ENCODE results near the gene KRTAP29-1.
"Not testable (repeated sequence)": the region's sequence is repeated elsewhere in the genome, so short reads cannot be mapped to it uniquely, and the experiment has no call there.

KRTAP29-1 gene

DNA sequence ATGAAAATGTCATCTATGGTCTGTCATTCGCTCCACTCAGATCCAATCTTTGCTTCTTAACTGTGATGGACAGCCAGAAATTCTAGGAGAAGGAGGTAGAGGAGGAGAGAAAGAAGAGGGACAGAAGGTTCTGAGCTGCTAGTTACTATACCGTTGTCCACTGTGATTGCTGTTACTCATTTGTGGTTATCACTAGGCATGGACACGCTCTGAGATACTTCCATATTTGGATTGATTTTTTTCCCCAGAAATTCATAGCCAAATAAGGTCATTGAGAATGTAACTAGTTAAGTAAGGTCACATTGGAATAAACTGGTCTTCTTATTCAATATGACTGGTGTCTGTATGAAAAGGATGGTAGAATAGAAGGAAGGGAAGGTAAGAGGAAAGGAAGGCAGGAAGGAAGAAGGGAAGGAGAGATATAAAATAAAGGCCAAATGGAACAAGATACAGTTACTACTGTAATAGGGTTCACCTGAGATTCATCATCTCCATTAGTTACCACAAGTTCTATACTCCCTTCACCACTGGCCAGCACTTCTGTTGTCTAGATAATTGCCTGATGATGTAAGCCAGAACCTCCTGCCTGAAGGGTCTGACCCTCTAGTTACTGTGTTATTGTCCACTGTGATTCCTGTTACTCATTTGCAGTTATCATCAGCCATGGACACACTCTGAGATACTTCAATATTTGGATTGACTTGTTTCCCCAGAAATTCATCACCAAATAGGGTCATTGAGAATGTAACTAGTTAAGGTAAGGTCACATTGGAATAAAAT is 24.3 kb downstream of the KRTAP29-1 start:
- TF ChIP-seq EGR1 (IDR thresholded peaks at IDR 0.05) (no peak), FOXM1 (IDR thresholded peaks at IDR 0.05; ENCODE audit: borderline replicate concordance, low read depth) (no peak), TAF1 (IDR thresholded peaks at IDR 0.05; ENCODE audit: low read depth) (no peak), ZBTB7A (IDR thresholded peaks at IDR 0.05; ENCODE audit: low read depth) (no peak)

DNA sequence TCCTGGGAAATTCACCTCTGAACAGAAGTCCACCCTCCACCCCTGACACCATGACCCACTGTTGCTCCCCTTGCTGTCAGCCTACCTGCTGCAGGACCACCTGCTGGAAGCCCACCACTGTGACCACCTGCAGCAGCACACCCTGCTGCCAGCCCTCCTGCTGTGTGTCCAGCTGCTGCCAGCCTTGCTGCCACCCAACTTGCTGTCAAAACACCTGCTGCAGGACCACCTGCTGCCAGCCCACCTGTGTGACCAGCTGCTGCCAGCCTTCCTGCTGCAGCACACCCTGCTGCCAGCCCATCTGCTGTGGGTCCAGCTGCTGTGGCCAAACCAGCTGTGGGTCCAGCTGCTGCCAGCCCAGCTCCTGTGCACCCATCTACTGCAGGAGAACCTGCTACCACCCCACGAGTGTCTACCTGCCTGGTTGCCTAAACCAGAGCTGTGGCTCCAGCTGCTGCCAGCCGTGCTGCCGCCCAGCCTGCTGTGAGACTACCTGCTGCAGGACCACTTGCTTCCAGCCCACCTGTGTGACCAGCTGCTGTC is 26.9 kb downstream of the KRTAP29-1 start, which contains the start of gene KRTAP9-7:
Gene KRTAP9-7 (plus strand): TSS at position 51 of the 543 bp plus-strand sequence. CDS start 0 bp downstream, at position 51.
- TF ChIP-seq FOXM1 (IDR thresholded peaks at IDR 0.05; ENCODE audit: borderline replicate concordance, low read depth); RAD21 (IDR thresholded peaks at IDR 0.05; ENCODE audit: low read depth); NFIC (IDR thresholded peaks at IDR 0.05): not testable (repeated sequence)

- TF ChIP-seq CEBPB (IDR thresholded peaks at IDR 0.05) (no peak), TAF1 (IDR thresholded peaks at IDR 0.05; ENCODE audit: low read depth) (no peak), TEAD4 (IDR thresholded peaks at IDR 0.05) (no peak), CREB1 (IDR thresholded peaks at IDR 0.05; ENCODE audit: low read depth) (no peak), FOXM1 (IDR thresholded peaks at IDR 0.05; ENCODE audit: borderline replicate concordance, low read depth) (no peak), ZBTB7A (IDR thresholded peaks at IDR 0.05; ENCODE audit: low read depth) (no peak)
Measured at GRCh38 chr17:41271858-41272257, 30.8 kb downstream of the KRTAP29-1 start.

DNA sequence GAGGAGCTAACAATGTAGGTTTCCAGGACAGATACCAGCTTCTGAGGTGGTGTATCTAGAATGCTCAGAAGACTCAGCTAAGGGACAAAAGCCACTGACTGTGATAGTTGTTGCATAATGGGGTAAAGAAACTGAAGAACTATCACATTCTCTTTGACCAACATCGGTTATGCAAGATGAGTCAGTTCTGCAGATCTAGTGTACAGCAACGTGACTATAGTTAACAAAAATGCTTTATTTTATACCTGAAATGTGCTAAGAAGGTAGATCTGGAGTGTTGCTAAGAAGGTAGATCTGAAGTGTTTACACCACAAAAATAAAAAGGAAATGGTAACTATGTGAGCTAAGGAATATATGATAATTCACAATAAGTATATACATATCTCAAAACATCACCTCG is 34.9 kb downstream of the KRTAP29-1 start:
- no peak for TF ChIP-seq CEBPB (IDR thresholded peaks at IDR 0.05)
- no peak for TF ChIP-seq TAF1 (IDR thresholded peaks at IDR 0.05; ENCODE audit: low read depth)
- TF ChIP-seq YY1 (IDR thresholded peaks at IDR 0.05; ENCODE audit: low read depth), result no peak
- no peak for TF ChIP-seq USF1 (IDR thresholded peaks at IDR 0.05)
- no peak for TF ChIP-seq EP300 (IDR thresholded peaks at IDR 0.05; ENCODE audit: borderline replicate concordance)
- no peak for TF ChIP-seq NFIC (IDR thresholded peaks at IDR 0.05)
- TF ChIP-seq, protein P1, sequence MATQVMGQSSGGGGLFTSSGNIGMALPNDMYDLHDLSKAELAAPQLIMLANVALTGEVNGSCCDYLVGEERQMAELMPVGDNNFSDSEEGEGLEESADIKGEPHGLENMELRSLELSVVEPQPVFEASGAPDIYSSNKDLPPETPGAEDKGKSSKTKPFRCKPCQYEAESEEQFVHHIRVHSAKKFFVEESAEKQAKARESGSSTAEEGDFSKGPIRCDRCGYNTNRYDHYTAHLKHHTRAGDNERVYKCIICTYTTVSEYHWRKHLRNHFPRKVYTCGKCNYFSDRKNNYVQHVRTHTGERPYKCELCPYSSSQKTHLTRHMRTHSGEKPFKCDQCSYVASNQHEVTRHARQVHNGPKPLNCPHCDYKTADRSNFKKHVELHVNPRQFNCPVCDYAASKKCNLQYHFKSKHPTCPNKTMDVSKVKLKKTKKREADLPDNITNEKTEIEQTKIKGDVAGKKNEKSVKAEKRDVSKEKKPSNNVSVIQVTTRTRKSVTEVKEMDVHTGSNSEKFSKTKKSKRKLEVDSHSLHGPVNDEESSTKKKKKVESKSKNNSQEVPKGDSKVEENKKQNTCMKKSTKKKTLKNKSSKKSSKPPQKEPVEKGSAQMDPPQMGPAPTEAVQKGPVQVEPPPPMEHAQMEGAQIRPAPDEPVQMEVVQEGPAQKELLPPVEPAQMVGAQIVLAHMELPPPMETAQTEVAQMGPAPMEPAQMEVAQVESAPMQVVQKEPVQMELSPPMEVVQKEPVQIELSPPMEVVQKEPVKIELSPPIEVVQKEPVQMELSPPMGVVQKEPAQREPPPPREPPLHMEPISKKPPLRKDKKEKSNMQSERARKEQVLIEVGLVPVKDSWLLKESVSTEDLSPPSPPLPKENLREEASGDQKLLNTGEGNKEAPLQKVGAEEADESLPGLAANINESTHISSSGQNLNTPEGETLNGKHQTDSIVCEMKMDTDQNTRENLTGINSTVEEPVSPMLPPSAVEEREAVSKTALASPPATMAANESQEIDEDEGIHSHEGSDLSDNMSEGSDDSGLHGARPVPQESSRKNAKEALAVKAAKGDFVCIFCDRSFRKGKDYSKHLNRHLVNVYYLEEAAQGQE (IDR thresholded peaks at IDR 0.05; ENCODE audit: low read depth), result no peak

DNA sequence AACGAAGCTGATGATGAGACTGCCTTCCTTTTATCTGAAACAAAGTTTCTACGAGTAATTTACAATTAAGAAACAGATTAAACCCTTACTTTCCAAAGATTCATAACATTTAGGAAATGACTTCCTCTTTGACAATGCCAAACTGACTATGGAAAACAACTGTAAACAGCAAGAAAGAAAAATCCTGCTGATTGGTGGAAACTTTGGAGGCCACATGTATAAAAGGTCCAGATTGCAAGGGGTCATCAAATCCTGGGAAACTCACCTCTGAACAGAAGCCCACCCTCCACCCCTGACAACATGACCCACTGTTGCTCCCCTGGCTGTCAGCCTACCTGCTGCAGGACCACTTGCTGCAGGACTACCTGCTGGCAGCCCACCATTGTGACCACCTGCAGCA is 37.6 kb downstream of the KRTAP29-1 start, which contains the start of gene KRTAP9-6:
Gene KRTAP9-6 (plus strand): TSS at position 301 of the 400 bp plus-strand sequence. CDS start 0 bp downstream, at position 301.
- no peak for TF ChIP-seq EP300 (IDR thresholded peaks at IDR 0.05; ENCODE audit: borderline replicate concordance)
- TF ChIP-seq MAX (IDR thresholded peaks at IDR 0.05), result no peak
- no peak for TF ChIP-seq EGR1 (IDR thresholded peaks at IDR 0.05)
- TF ChIP-seq YY1 (IDR thresholded peaks at IDR 0.05; ENCODE audit: low read depth), result no peak
- TF ChIP-seq, protein P1 (IDR thresholded peaks at IDR 0.05; ENCODE audit: low read depth), result no peak
- no peak for TF ChIP-seq RAD21 (IDR thresholded peaks at IDR 0.05; ENCODE audit: low read depth)
- no peak for TF ChIP-seq USF1 (IDR thresholded peaks at IDR 0.05)
- no peak for TF ChIP-seq TCF12 (IDR thresholded peaks at IDR 0.05; ENCODE audit: low read depth)
- no peak for TF ChIP-seq CEBPB (IDR thresholded peaks at IDR 0.05)

- TF ChIP-seq TCF12 (IDR thresholded peaks at IDR 0.05; ENCODE audit: low read depth), result no peak
- no peak for TF ChIP-seq EP300 (IDR thresholded peaks at IDR 0.05; ENCODE audit: borderline replicate concordance)
- no peak for TF ChIP-seq MAX (IDR thresholded peaks at IDR 0.05)
- no peak for TF ChIP-seq YY1 (IDR thresholded peaks at IDR 0.05; ENCODE audit: low read depth)
- no peak for TF ChIP-seq NFIC (IDR thresholded peaks at IDR 0.05)
- no peak for TF ChIP-seq TAF1 (IDR thresholded peaks at IDR 0.05; ENCODE audit: low read depth)
- TF ChIP-seq TEAD4 (IDR thresholded peaks at IDR 0.05), result no peak
- no peak for TF ChIP-seq RAD21 (IDR thresholded peaks at IDR 0.05; ENCODE audit: low read depth)
- TF ChIP-seq ZBTB7A (IDR thresholded peaks at IDR 0.05; ENCODE audit: low read depth), result no peak
- TF ChIP-seq CREB1 (IDR thresholded peaks at IDR 0.05; ENCODE audit: low read depth), result no peak
Measured at GRCh38 chr17:41264599-41264998, 38.1 kb downstream of the KRTAP29-1 start.
